Measurements from ENCODE around the gene TEAD4.

DNA sequence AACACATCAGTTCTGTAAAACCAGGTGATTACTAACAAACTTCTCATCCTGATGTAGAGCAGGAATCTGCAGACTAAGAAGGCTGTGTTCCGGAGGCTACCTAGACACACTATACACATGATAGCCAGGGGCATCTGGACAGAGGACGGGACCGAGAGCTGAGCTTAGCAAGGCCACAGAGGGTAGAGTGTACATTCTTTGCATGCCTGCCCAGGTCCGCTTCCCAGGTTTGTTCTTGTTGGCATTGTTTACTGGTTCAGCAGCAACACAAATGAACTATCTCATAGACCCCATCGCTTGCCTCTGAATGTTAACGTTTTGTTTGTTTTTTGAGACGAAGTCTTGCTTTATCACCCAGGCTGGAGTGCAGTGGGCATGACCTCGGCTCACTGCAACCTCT is 17.7 kb upstream of the TEAD4 start:
- no peak for TF ChIP-seq SUZ12 (IDR thresholded peaks at IDR 0.05)
- TF ChIP-seq FOXM1 (IDR thresholded peaks at IDR 0.05; ENCODE audit: borderline replicate concordance) = no peak
- no peak for TF ChIP-seq SP1 (IDR thresholded peaks at IDR 0.05)
- TF ChIP-seq TARDBP (IDR thresholded peaks at IDR 0.05) = no peak
- no peak for TF ChIP-seq FOXK2 (IDR thresholded peaks at IDR 0.05)
